ENCODE data around the gene SMNDC1. TPM values are rescaled to one million over a fixed set of nuclear protein-coding genes. Genes with fewer than 3 reads are reported as not detected.

The SMNDC1 gene
- total and polyA plus RNA-seq, 9 donors = 11.7 to 36.1 (median 28.2) TPM

GRCh38 chr10:110345286-110345685, 40.6 kb upstream of the SMNDC1 start:
- intact Hi-C loops (cut with DNase I) = no loop called here
- H3K27me3 ChIP-seq = no peaks in the 10 kb centered on the region
- no peaks in the 10 kb centered on the region for H3K4me1 ChIP-seq (ENCODE audit: insufficient read depth)
- H3K27ac ChIP-seq = no peak overlapping the region
- TF ChIP-seq EP300 (IDR thresholded peaks at IDR 0.05) = no peak
- TF ChIP-seq POLR2A (IDR thresholded peaks at IDR 0.05) = no peak
- TF ChIP-seq CTCF (IDR thresholded peaks at IDR 0.05) = no peak
- whole genome bisulfite sequencing, 3 donors = 71 to 77% (median 72%) methylated on average over 4 of the region's 4 CpGs
- DNase-seq = no peak
- H3K36me3 ChIP-seq = no peaks in the 10 kb centered on the region
- H3K9me3 ChIP-seq = no peaks in the 10 kb centered on the region
- H3K4me3 ChIP-seq = no peak overlapping the region

GRCh38 chr10:110344622-110345021, 39.9 kb upstream of the SMNDC1 start:
- Histone ChIP-seq H3K36me3 (no peaks in the 10 kb centered on the region), H3K9me3 (no peaks in the 10 kb centered on the region), H3K27me3 (no peaks in the 10 kb centered on the region), H3K27ac (no peak overlapping the region), H3K4me3 (no peak overlapping the region), H3K4me1 (ENCODE audit: insufficient read depth) (no peaks in the 10 kb centered on the region)
- no peak for TF ChIP-seq EP300 (IDR thresholded peaks at IDR 0.05)
- no peak for TF ChIP-seq POLR2A (IDR thresholded peaks at IDR 0.05)
- no peak for TF ChIP-seq CTCF (IDR thresholded peaks at IDR 0.05)
- no peak for DNase-seq
- intact Hi-C loops (cut with DNase I) = no loop called here
- WGBS, 3 donors = 13 to 24% (median 17%) methylated on average over 2 of the region's 2 CpGs

- intact Hi-C loops (cut with DNase I) = no loop called here
- no peaks in the 10 kb centered on the region for H3K4me1 ChIP-seq (ENCODE audit: insufficient read depth)
- no peaks in the 10 kb centered on the region for H3K27me3 ChIP-seq
- H3K27ac ChIP-seq = no peak overlapping the region
- 84 to 90% (median 87%) methylated on average over 5 of the region's 5 CpGs for WGBS, 3 donors
- no peak for DNase-seq
- H3K4me3 ChIP-seq = no peak overlapping the region
- no peak for TF ChIP-seq POLR2A (IDR thresholded peaks at IDR 0.05)
- H3K36me3 ChIP-seq = no peaks in the 10 kb centered on the region
- H3K9me3 ChIP-seq = no peaks in the 10 kb centered on the region
Measured at GRCh38 chr10:110343947-110344346, 39.2 kb upstream of the SMNDC1 start.

GRCh38 chr10:110340816-110341215, 36.1 kb upstream of the SMNDC1 start:
- intact Hi-C loops (cut with DNase I) = no loop called here
- Histone ChIP-seq H3K36me3 (no peaks in the 10 kb centered on the region), H3K4me3 (no peak overlapping the region), H3K9me3 (no peaks in the 10 kb centered on the region), H3K4me1 (ENCODE audit: insufficient read depth) (peaks cover 3% of the 10 kb centered on the region), H3K27ac (no peak overlapping the region), H3K27me3 (no peaks in the 10 kb centered on the region)
- no peak for TF ChIP-seq POLR2A (IDR thresholded peaks at IDR 0.05)
- no peak for TF ChIP-seq EP300 (IDR thresholded peaks at IDR 0.05)
- TF ChIP-seq CTCF (IDR thresholded peaks at IDR 0.05) = no peak
- WGBS, 3 donors = 83 to 85% (median 85%) methylated on average over 6 of the region's 6 CpGs
- no peak for DNase-seq

GRCh38 chr10:110340122-110340521, 35.4 kb upstream of the SMNDC1 start:
- H3K9me3 ChIP-seq = no peaks in the 10 kb centered on the region
- H3K27ac ChIP-seq = no peak overlapping the region
- no peaks in the 10 kb centered on the region for H3K27me3 ChIP-seq
- TF ChIP-seq EP300 (IDR thresholded peaks at IDR 0.05) (no peak), POLR2A (IDR thresholded peaks at IDR 0.05) (no peak)
- peaks cover 6% of the 10 kb centered on the region for H3K4me1 ChIP-seq (ENCODE audit: insufficient read depth)
- WGBS, 3 donors = 89 to 91% (median 91%) methylated on average over 4 of the region's 4 CpGs
- DNase-seq = no peak
- no peaks in the 10 kb centered on the region for H3K36me3 ChIP-seq
- H3K4me3 ChIP-seq = no peak overlapping the region
- intact Hi-C loops (cut with DNase I) = no loop called here
